ENCODE measurements around the gene PLEKHA7.

GRCh38 chr11:16871368-16871767 is 142.8 kb downstream of the PLEKHA7 start:
- TF ChIP-seq POLR2AphosphoS5 (IDR thresholded peaks at IDR 0.05; ENCODE audit: low read depth, low read length) (no peak), TAF1 (IDR thresholded peaks at IDR 0.05; ENCODE audit: borderline replicate concordance, low read depth, low read length) (no peak)

Data from GM12892 (cell line).